Lower leg skin (tissue), 3 donors: ENCODE results near the gene STK10.

Experiments
- CTCF ChIP-seq, 3 donors: fragments of 450-650 bp; IDR thresholded peaks; one replicate each; pipeline ENCODE4 v1.5.1; 2016; ENCODE audit warnings: antibody characterized with exemption in 3 of 3, mild to moderate bottlenecking in 3 of 3, moderate library complexity in 2 of 3
- POLR2A ChIP-seq, 2 donors: fragments of 450-650 bp; IDR thresholded peaks; one replicate each; pipeline ENCODE4 v1.6.1; 2016 to 2017; ENCODE audit warnings: antibody characterized with exemption in 2 of 2, mild to moderate bottlenecking in 1 of 2, moderate library complexity in 1 of 2

DNA sequence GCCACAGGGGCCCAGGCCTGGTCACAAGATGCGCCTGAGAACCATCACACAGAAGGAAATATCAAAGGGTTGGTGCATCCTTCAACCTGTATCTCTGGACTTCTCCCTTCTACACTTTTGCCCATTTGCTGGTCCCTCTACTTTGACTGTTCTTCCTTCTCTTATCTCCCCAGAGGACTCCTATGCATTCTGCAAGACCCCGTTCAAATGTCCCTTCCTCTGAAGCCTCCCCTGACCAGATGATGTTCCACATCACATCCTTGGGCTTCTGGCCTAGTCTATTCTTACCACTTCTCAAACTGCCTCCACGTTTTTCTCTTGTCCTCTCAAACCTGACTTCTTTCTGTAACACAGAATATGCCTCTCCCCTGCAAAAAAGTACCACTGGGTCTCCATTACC, 34.3 kb downstream of the STK10 start:
- TF ChIP-seq CTCF (IDR thresholded peaks at IDR 0.05), result no peak
- no peak for TF ChIP-seq POLR2A (IDR thresholded peaks at IDR 0.05)
